LHCN-M2 (cell line): Measurements from ENCODE around the gene NEDD4L. TPM values are rescaled to one million over a fixed set of nuclear protein-coding genes. Genes with fewer than 3 reads are reported as not detected.
"Not testable (repeated sequence)": the region's sequence is repeated elsewhere in the genome, so short reads cannot be mapped to it uniquely, and the experiment has no call there.

Source experiments
- DNase-seq: peaks from one replicate; pipeline ENCODE4 v3.0.0-alpha.2; 2012; ENCODE audit warnings: low read depth
- total RNA-seq: library from RNA; depleted of rRNA; stranded (reverse); fragments of >200 nt; gene quantifications from 2 replicates; pipeline ENCODE4 v1.2.3, GENCODE V29; 2014

The NEDD4L gene
- total RNA-seq, 1 experiment from 2014 or later, result 19.1 TPM

GRCh38 chr18:58363767-58364540 is 319.9 kb downstream of the NEDD4L start:
- DNase-seq, result peak; percentile 72

- peak; percentile 87 for DNase-seq
Observed at GRCh38 chr18:58364876-58365528, 321.0 kb downstream of the NEDD4L start.

GRCh38 chr18:58367425-58368140 is 323.6 kb downstream of the NEDD4L start:
- DNase-seq, result no peak

- DNase-seq, result no peak
Observed at GRCh38 chr18:58369616-58370015, 325.6 kb downstream of the NEDD4L start.

- DNase-seq, result no peak
Observed at GRCh38 chr18:58370038-58370580, 326.1 kb downstream of the NEDD4L start.

- no peak for DNase-seq
Observed at GRCh38 chr18:58370612-58371011, 326.6 kb downstream of the NEDD4L start.

- no peak for DNase-seq
Observed at GRCh38 chr18:58373481-58373880, 329.5 kb downstream of the NEDD4L start.

GRCh38 chr18:58375051-58375450 is 331.0 kb downstream of the NEDD4L start:
- DNase-seq, result no peak

- no peak for DNase-seq
Observed at GRCh38 chr18:58378411-58379379, 334.7 kb downstream of the NEDD4L start.

- no peak for DNase-seq
Observed at GRCh38 chr18:58379443-58379842, 335.4 kb downstream of the NEDD4L start.

- not testable (repeated sequence) for DNase-seq
Observed at GRCh38 chr18:58380113-58380512, 336.1 kb downstream of the NEDD4L start.

- no peak for DNase-seq
Observed at GRCh38 chr18:58381676-58382411, 337.8 kb downstream of the NEDD4L start.

GRCh38 chr18:58382446-58382845 is 338.4 kb downstream of the NEDD4L start:
- no peak for DNase-seq

GRCh38 chr18:58385472-58385871 is 341.4 kb downstream of the NEDD4L start:
- DNase-seq, result no peak

GRCh38 chr18:58386780-58387179 is 342.8 kb downstream of the NEDD4L start:
- no peak for DNase-seq

- DNase-seq, result no peak
Observed at GRCh38 chr18:58387716-58388115, 343.7 kb downstream of the NEDD4L start.

- no peak for DNase-seq
Observed at GRCh38 chr18:58388736-58389135, 344.7 kb downstream of the NEDD4L start.

- DNase-seq, result no peak
Observed at GRCh38 chr18:58389745-58390144, 345.7 kb downstream of the NEDD4L start.

GRCh38 chr18:58390399-58390798 is 346.4 kb downstream of the NEDD4L start:
- no peak for DNase-seq

GRCh38 chr18:58391231-58391825 is 347.3 kb downstream of the NEDD4L start:
- DNase-seq, result peak; percentile 38
